Peyer's patch (tissue), 4 donors: ENCODE results near the gene ZC2HC1B.

Experiments
- CTCF ChIP-seq, 6 experiments: fragments of 450-650 bp in 4 of 6; fragments of 200-600 bp in 2 of 6; sonication (generic) in 1 of 6; IDR thresholded peaks; one replicate each; pipeline ENCODE4 v1.5.1; 2017 to 2019; ENCODE audit warnings: antibody characterized with exemption in 6 of 6, mild to moderate bottlenecking in 3 of 6, moderate library complexity in 1 of 6
- POLR2A ChIP-seq, 2 donors: fragments of 450-650 bp; IDR thresholded peaks; one replicate each; pipeline ENCODE4 v1.5.1; 2017; ENCODE audit warnings: antibody characterized with exemption in 2 of 2, mild to moderate bottlenecking in 2 of 2, moderate library complexity in 2 of 2

- TF ChIP-seq POLR2A (IDR thresholded peaks at IDR 0.05) (no peak), CTCF (IDR thresholded peaks at IDR 0.05) (no peak)
Observed at GRCh38 chr6:143859891-143860660, 4.2 kb upstream of the ZC2HC1B start.
